ENCODE data around the gene TMEM212.

DNA sequence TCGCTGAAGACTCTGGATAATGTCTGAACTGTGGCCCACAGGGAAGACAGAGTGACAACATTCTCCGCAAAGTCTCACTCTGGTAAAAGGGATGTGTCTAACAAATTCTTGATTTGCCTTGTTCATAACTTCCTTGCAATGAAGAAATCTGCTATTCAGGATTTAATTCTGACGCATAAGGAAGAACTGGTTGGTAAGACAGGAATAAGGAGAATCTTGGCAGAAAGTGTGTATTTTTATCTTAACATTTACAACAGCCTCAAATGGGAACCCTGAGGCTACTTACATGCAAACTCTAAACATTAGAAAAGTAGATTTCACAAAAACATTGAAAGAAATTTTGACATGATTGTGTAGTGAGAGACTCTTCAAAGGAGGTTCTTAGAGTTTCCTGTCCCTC is 22.1 kb upstream of the TMEM212 start:
- TF ChIP-seq ZNF384 (IDR thresholded peaks at IDR 0.05) (no peak), FOXM1 (IDR thresholded peaks at IDR 0.05; ENCODE audit: borderline replicate concordance) (no peak), NFRKB (IDR thresholded peaks at IDR 0.05) (no peak), ELF4 (IDR thresholded peaks at IDR 0.05) (no peak), SP1 (IDR thresholded peaks at IDR 0.05) (no peak)
